OCI-LY3 (cell line): ENCODE results near the gene DOCK4.

Experiments
- H2AFZ ChIP-seq: fragments of 200-600, 300-600 bp; shearing (Covaris generic); 2 replicates; pipeline ENCODE4 v1.6.0; 2014; ENCODE audit warnings: antibody characterized with exemption, low read depth, low read length
- H3K27ac ChIP-seq: fragments of 200-600, 300-600 bp; sonication (generic); 2 replicates; pipeline ENCODE4 v1.5.1; 2014; ENCODE audit warnings: mild to moderate bottlenecking, low read length, moderate library complexity, mixed read lengths
- H3K27me3 ChIP-seq: fragments of 200-600, 300-600 bp; sonication (generic); 2 replicates; pipeline ENCODE4 v1.6.1; 2014; ENCODE audit warnings: low read depth, low read length, mixed read lengths
- H3K36me3 ChIP-seq: fragments of 200-600, 300-600 bp; sonication (generic); replicated peaks from 2 replicates; pipeline ENCODE3; 2014; ENCODE audit warnings: low read depth, low read length, mixed read lengths
- H3K4me1 ChIP-seq: fragments of 300-600, 200-600 bp; sonication (generic); 2 replicates; pipeline ENCODE4 v1.6.1; 2014; ENCODE audit warnings: low read length, mixed read lengths
- H3K4me2 ChIP-seq: fragments of 200-600, 300-600 bp; sonication (generic); 2 replicates; pipeline ENCODE4 v1.6.1; 2014; ENCODE audit warnings: low read length, mixed read lengths
- H3K4me3 ChIP-seq: fragments of 300-600, 200-600 bp; sonication (generic); 2 replicates; pipeline ENCODE4 v1.5.1; 2014; ENCODE audit warnings: antibody characterized with exemption, mild to moderate bottlenecking, low read length, moderate library complexity
- H3K79me2 ChIP-seq: fragments of 300-600, 200-600 bp; shearing (Covaris generic); 2 replicates; pipeline ENCODE4 v1.6.1; 2014; ENCODE audit warnings: mild to moderate bottlenecking, low read length, mixed read lengths
- H3K9ac ChIP-seq: fragments of 300-600, 200-600 bp; shearing (Covaris generic); 2 replicates; pipeline ENCODE4 v1.6.0; 2014; ENCODE audit warnings: mild to moderate bottlenecking, low read length, moderate library complexity
- H3K9me3 ChIP-seq: fragments of 200-600, 300-600 bp; shearing (Covaris generic); 2 replicates; pipeline ENCODE4 v1.6.1; 2014; ENCODE audit warnings: low read length, mixed read lengths; ENCODE audit not compliant: insufficient read depth
- H4K20me1 ChIP-seq: fragments of 200-600, 300-600 bp; sonication (generic); 2 replicates; pipeline ENCODE4 v1.6.1; 2016; ENCODE audit warnings: low read length, mixed read lengths; ENCODE audit not compliant: insufficient read depth
- EZH2phosphoT487 ChIP-seq: fragments of 200-600 bp; shearing (Covaris generic); IDR thresholded peaks from 2 replicates; pipeline ENCODE4 v1.6.1; 2018; ENCODE audit warnings: antibody characterized with exemption, mixed run types, low read depth
- TF ChIP-seq, protein P1 (sequence below): fragments of 200-600, 300-600 bp; sonication (generic); IDR thresholded peaks from 2 replicates; pipeline ENCODE4 v1.5.1; 2014; ENCODE audit warnings: antibody characterized with exemption, low read length, low read depth

The DOCK4 gene

DNA sequence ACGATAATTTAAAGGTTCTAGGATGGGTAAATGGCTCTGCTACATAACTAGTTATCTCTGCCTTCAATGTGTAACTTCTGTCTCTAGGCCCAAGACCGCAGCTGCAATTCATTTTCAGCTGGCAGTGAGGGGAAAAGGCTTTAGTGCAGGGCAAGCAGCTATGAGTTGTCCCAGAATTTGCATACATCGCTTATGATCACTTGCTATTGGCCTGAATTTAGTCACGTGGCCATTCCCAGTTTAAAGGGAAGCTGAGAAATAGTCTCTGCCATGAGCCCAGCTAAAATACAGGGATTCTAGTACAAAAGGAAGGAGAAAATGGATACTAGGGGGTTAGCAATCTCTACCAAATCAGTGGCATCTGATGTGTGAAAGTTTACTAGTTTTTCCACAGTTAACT is 498.1 kb downstream of the DOCK4 start:
- Histone ChIP-seq H3K4me2 (no peak overlapping the region), H2AFZ (no peak overlapping the region), H3K36me3 (no peaks in the 10 kb centered on the region), H3K27ac (no peak overlapping the region), H3K4me1 (0 out of 2 replicates have a peak, but pooled peaks cover 3% of the 10 kb centered on the region), H4K20me1 (no peaks in the 10 kb centered on the region), H3K27me3 (no peaks in the 10 kb centered on the region), H3K9me3 (no peaks in the 10 kb centered on the region), H3K9ac (no peak overlapping the region), H3K79me2 (no peaks in the 10 kb centered on the region), H3K4me3 (no peak overlapping the region)
- TF ChIP-seq, protein P1, sequence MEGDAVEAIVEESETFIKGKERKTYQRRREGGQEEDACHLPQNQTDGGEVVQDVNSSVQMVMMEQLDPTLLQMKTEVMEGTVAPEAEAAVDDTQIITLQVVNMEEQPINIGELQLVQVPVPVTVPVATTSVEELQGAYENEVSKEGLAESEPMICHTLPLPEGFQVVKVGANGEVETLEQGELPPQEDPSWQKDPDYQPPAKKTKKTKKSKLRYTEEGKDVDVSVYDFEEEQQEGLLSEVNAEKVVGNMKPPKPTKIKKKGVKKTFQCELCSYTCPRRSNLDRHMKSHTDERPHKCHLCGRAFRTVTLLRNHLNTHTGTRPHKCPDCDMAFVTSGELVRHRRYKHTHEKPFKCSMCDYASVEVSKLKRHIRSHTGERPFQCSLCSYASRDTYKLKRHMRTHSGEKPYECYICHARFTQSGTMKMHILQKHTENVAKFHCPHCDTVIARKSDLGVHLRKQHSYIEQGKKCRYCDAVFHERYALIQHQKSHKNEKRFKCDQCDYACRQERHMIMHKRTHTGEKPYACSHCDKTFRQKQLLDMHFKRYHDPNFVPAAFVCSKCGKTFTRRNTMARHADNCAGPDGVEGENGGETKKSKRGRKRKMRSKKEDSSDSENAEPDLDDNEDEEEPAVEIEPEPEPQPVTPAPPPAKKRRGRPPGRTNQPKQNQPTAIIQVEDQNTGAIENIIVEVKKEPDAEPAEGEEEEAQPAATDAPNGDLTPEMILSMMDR = no peak
- TF ChIP-seq EZH2phosphoT487 = no peak

DNA sequence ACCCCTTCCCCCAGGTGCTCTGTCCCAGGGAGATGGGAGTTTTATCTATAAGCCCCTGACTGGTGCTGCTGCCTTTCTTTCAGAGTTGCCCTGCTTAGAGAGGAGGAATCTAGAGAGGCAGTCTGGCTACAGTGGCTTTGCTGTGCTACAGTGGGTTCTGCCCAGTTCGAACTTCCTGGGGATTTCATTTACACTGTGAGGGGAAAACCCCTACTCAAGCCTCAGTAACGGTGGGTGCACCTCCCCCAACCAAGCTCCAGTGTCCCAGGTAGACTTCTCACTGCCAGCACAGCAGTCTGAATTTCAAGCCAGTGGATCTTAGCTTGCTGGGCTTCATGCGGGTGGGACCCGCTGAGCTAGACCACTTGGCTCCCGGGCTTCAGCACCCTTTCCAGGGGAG is 500.4 kb downstream of the DOCK4 start:
- Histone ChIP-seq H3K79me2 (no peaks in the 10 kb centered on the region), H3K36me3 (no peaks in the 10 kb centered on the region), H4K20me1 (no peaks in the 10 kb centered on the region), H3K27ac (no peak overlapping the region), H3K4me3 (no peak overlapping the region), H3K4me2 (no peak overlapping the region), H3K27me3 (no peaks in the 10 kb centered on the region), H3K9me3 (no peaks in the 10 kb centered on the region), H2AFZ (no peak overlapping the region), H3K4me1 (0 out of 2 replicates have a peak, but pooled peaks cover 3% of the 10 kb centered on the region), H3K9ac (no peak overlapping the region)
- TF ChIP-seq, protein P1 = no peak
- TF ChIP-seq EZH2phosphoT487 = no peak

DNA sequence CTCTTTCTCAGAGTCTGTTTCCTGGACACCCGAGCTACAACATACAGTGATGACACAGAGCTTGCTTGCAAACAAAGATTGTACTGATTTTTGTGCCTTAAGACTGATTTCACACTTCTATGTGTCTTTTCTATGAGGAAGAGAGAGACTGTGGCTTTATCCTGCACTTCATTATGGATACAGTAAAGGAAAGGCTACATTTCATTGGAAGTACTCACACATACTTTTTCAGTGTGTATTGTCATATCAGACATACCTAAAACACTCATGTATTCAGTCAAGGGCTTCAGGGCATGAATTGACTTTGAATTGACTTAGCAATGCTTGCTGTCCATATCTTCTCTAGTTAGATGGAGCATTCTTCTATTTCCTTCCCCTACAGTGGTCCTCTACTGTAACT is 508.4 kb downstream of the DOCK4 start:
- H3K4me3 ChIP-seq = no peak overlapping the region
- no peak overlapping the region for H2AFZ ChIP-seq
- no peak overlapping the region for H3K27ac ChIP-seq
- no peak overlapping the region for H3K9ac ChIP-seq
- no peak overlapping the region for H3K4me2 ChIP-seq
- no peaks in the 10 kb centered on the region for H3K79me2 ChIP-seq
- no peaks in the 10 kb centered on the region for H3K36me3 ChIP-seq
- TF ChIP-seq, protein P1 = no peak
- no peak for TF ChIP-seq EZH2phosphoT487
- H3K27me3 ChIP-seq = no peaks in the 10 kb centered on the region
- H3K4me1 ChIP-seq = no peaks in the 10 kb centered on the region
- H3K9me3 ChIP-seq = no peaks in the 10 kb centered on the region
- H4K20me1 ChIP-seq = no peaks in the 10 kb centered on the region

DNA sequence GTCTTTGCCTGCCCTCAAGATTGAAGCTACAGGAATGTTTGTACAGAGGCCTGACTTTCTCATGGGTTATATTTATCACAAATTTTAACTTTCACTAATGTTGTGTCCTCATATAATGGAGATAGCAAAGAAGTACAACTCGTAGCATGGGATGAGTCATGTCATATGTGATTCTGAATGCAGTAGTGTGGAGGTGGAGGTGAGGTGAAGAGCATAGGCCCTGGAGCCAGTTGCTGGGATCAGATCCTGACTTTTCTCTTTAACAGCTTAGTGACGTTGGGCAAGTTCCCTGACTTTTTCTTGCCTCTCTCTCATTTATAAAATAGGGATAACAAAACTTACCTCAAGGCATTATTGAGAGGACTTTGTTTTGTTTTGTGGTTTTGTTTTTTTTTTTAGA is 511.8 kb downstream of the DOCK4 start:
- TF ChIP-seq EZH2phosphoT487 = no peak
- TF ChIP-seq, protein P1 = no peak
- no peaks in the 10 kb centered on the region for H3K4me1 ChIP-seq
- no peak overlapping the region for H3K9ac ChIP-seq
- H3K4me3 ChIP-seq = no peak overlapping the region
- H3K27ac ChIP-seq = no peak overlapping the region
- no peaks in the 10 kb centered on the region for H3K9me3 ChIP-seq
- H2AFZ ChIP-seq = no peak overlapping the region
- H3K36me3 ChIP-seq = no peaks in the 10 kb centered on the region
- no peak overlapping the region for H3K4me2 ChIP-seq
- H3K27me3 ChIP-seq = no peaks in the 10 kb centered on the region
- H3K79me2 ChIP-seq = no peaks in the 10 kb centered on the region
- no peaks in the 10 kb centered on the region for H4K20me1 ChIP-seq
